B cell (primary cell): ENCODE measurements around the gene PRSS3. TPM values are rescaled to one million over a fixed set of nuclear protein-coding genes. Genes with fewer than 3 reads are reported as not detected.

Source experiments
- ATAC-seq: fragments of 200-7000 bp; cut with Tn5 transposase; one replicate; pipeline ENCODE4 v1.10.0; 2021; ENCODE audit warnings: low read depth, mild to moderate bottlenecking, moderate number of reproducible peaks, moderate library complexity
- CTCF ChIA-PET: fragments of 350-600 bp; sonication (Branson Sonifier 250); formaldehyde crosslinking; loops from one replicate; lab custom pipeline; 2021; ENCODE audit warnings: antibody characterized with exemption, inconsistent platforms; lab: Charles Lee
- POLR2A ChIA-PET: fragments of 350-600 bp; sonication (Branson Sonifier 250); formaldehyde crosslinking; loops from one replicate; lab custom pipeline; 2021; ENCODE audit warnings: antibody characterized with exemption; lab: Charles Lee
- DNase-seq: peaks from one replicate; pipeline ENCODE4 v3.0.0; 2013
- H2AFZ ChIP-seq: 2 replicates; pipeline ENCODE4 v1.6.1; 2012; ENCODE audit warnings: mild to moderate bottlenecking, low read depth, low read length; ENCODE audit not compliant: insufficient read depth, poor library complexity, severe bottlenecking
- H3K27ac ChIP-seq, 2 donors: 1 replicate in 1 of 2; 2 replicates in 1 of 2; pipeline ENCODE4 v1.5.1; 2012 to 2013; ENCODE audit warnings: low read length in 2 of 2, mild to moderate bottlenecking in 2 of 2, moderate library complexity in 1 of 2
- H3K27me3 ChIP-seq, 4 experiments: fragments of 200-600 bp in 1 of 4; sonication (generic) in 1 of 4; replicated peaks in 1 of 4; 1 replicate in 2 of 4; 2 replicates in 2 of 4; pipeline versions ENCODE4 v1.6.1 to v1.7.0; 2013 to 2016; ENCODE audit warnings: low read length in 3 of 4, mild to moderate bottlenecking in 2 of 4, mixed read lengths in 1 of 4, moderate library complexity in 1 of 4; ENCODE audit not compliant: insufficient read depth in 4 of 4, control insufficient read depth in 3 of 4; ENCODE audit errors: control extremely low read depth in 1 of 4
- H3K36me3 ChIP-seq, 2 experiments: replicated peaks in 1 of 2; 1 replicate in 1 of 2; 2 replicates in 1 of 2; pipeline versions ENCODE4 v1.6.1 to v1.7.1; 2013; ENCODE audit warnings: low read length in 1 of 2; ENCODE audit not compliant: insufficient read depth in 2 of 2, control insufficient read depth in 1 of 2; ENCODE audit errors: control extremely low read depth in 1 of 2, extremely low read depth in 1 of 2
- H3K4me1 ChIP-seq, 2 donors: fragments of 200-600 bp in 1 of 2; sonication (generic) in 1 of 2; 1 replicate in 1 of 2; 2 replicates in 1 of 2; pipeline versions ENCODE4 v1.5.1 to v1.6.1; 2013 to 2017; ENCODE audit warnings: low read length in 2 of 2; ENCODE audit not compliant: control insufficient read depth in 2 of 2, insufficient read depth in 2 of 2
- H3K4me2 ChIP-seq: replicated peaks from 2 replicates; pipeline ENCODE3; 2012; ENCODE audit warnings: mild to moderate bottlenecking, low read depth, low read length; ENCODE audit not compliant: poor library complexity, severe bottlenecking
- H3K4me3 ChIP-seq, 5 experiments: fragments of 200-600 bp in 1 of 5; sonication (generic) in 1 of 5; 1 replicate in 3 of 5; 2 replicates in 2 of 5; pipeline versions ENCODE4 v1.5.1 to v1.7.0; 2011 to 2016; ENCODE audit warnings: low read length in 4 of 5, mild to moderate bottlenecking in 4 of 5, low read depth in 2 of 5, control low read depth in 1 of 5, moderate library complexity in 1 of 5; ENCODE audit not compliant: insufficient read depth in 1 of 5; ENCODE audit errors: control extremely low read depth in 1 of 5, extremely low read depth in 1 of 5
- H3K79me2 ChIP-seq: fragments of 200-600 bp; sonication (generic); one replicate; pipeline ENCODE4 v1.6.0; 2016; ENCODE audit warnings: low read length; ENCODE audit not compliant: control insufficient read depth, insufficient read depth
- H3K9ac ChIP-seq: fragments of 200-600 bp; sonication (generic); 2 replicates; pipeline ENCODE4 v1.6.1; 2017; ENCODE audit warnings: mild to moderate bottlenecking, low read length, moderate library complexity
- H3K9me3 ChIP-seq, 3 donors: one replicate each; pipeline versions ENCODE4 v1.6.1 to v1.7.1; 2013; ENCODE audit warnings: low read length in 2 of 3; ENCODE audit not compliant: control insufficient read depth in 2 of 3, insufficient read depth in 1 of 3; ENCODE audit errors: control extremely low read depth in 1 of 3
- H4K20me1 ChIP-seq: 2 replicates; pipeline ENCODE4 v1.6.0; 2012; ENCODE audit warnings: mild to moderate bottlenecking, low read length; ENCODE audit not compliant: insufficient read depth, control insufficient read depth, poor library complexity, severe bottlenecking
- H3K27ac Mint-ChIP-seq: one replicate; pipeline ENCODE4 v1.8.0; 2021; ENCODE audit warnings: mixed read lengths
- H3K27me3 Mint-ChIP-seq: one replicate; pipeline ENCODE4 v1.8.0; 2021; ENCODE audit warnings: mixed read lengths
- H3K4me1 Mint-ChIP-seq: one replicate; pipeline ENCODE4 v1.8.0; 2021; ENCODE audit warnings: mixed read lengths
- H3K4me3 Mint-ChIP-seq: one replicate; pipeline ENCODE4 v1.8.0; 2021; ENCODE audit warnings: mixed read lengths
- H3K9me3 Mint-ChIP-seq: one replicate; pipeline ENCODE4 v1.8.0; 2022; ENCODE audit warnings: mixed read lengths; ENCODE audit not compliant: insufficient read depth
- EZH2 ChIP-seq: IDR thresholded peaks from 2 replicates; pipeline ENCODE4 v1.6.1; 2012; ENCODE audit warnings: borderline replicate concordance, low read depth, mild to moderate bottlenecking, moderate library complexity, low read length; ENCODE audit not compliant: insufficient read depth, poor library complexity, severe bottlenecking
- WGBS: methylation state at CpG from one replicate; pipeline ENCODE4 v1.1.5; 2013; ENCODE audit warnings: missing lambda C conversion rate; ENCODE audit not compliant: insufficient coverage; 5-methylcytosine and 5-hydroxymethylcytosine counted together
- intact Hi-C: fragments of 100-400 bp; cut with micrococcal nuclease; formaldehyde crosslinking; loops from one replicate; pipeline ENCODE4 v1.10.0; 2022
- polyA plus RNA-seq: library from polyadenylated mRNA; depleted of rRNA; stranded (reverse); fragments of >200 nt; gene quantifications from 2 replicates; pipeline ENCODE4 v1.2.3, GENCODE V29; 2012
- total RNA-seq, 2 donors: library from RNA; stranded (reverse); fragments of 120-200 nt in 1 of 2; gene quantifications; 1 replicate in 1 of 2; 2 replicates in 1 of 2; pipeline versions ENCODE4 v1.2.3 to v1.2.4, GENCODE V29; 2013 to 2022
- TF ChIP-seq, protein P1 (sequence below): fragments of 200-600 bp; IDR thresholded peaks from one replicate; pipeline ENCODE4 v1.8.0; 2022; ENCODE audit warnings: antibody characterized with exemption, mild to moderate bottlenecking

Gene PRSS3
- total and polyA plus RNA-seq, 2 donors (not counting 1 experiment from before 2014, with no cell fraction given) = not detected

DNA sequence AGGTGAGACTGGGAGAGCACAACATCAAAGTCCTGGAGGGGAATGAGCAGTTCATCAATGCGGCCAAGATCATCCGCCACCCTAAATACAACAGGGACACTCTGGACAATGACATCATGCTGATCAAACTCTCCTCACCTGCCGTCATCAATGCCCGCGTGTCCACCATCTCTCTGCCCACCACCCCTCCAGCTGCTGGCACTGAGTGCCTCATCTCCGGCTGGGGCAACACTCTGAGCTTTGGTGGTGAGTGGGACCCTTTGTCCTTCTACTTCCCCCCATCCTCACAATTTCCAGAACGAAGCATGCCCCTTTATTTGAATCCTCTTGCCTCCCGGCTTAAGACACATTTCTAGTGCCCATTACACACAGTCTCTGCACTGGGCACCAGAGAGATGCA, 2.5 kb downstream of the PRSS3 start:
- no peak overlapping the region for H3K4me2 ChIP-seq

DNA sequence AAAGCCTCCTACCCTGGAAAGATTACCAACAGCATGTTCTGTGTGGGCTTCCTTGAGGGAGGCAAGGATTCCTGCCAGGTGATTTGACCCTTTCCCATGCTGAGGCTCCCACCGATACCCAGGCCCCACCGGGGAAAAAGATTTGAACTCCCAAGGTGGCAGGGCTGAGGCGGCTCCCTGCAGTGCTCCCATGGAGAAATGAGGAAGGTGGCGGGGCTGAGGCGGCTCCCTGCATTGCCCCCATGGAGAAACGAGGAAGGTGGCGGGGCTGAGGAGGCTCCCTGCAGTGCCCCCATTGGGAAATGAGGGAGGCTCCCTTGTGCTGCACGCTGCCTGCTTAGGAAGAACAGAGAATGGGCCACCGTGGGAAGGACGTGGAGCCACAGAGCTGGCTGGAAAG, 3.2 kb downstream of the PRSS3 start:
- H3K27ac Mint-ChIP-seq = no peak overlapping the region
- Histone ChIP-seq H3K79me2 (no peaks in the 10 kb centered on the region), H3K4me2 (no peak overlapping the region), H3K4me1 (no peaks in the 10 kb centered on the region), H3K9ac (no peak overlapping the region), H3K4me3 (no peak overlapping the region), H3K9me3 (peaks cover 0 to 5% (median 0%) of the 10 kb centered on the region in 3 donors), H3K27ac (no peak overlapping the region), H4K20me1 (no peaks in the 10 kb centered on the region), H3K27me3 (peaks cover 0 to 10% (median 4%) of the 10 kb centered on the region in 4 experiments), H3K36me3 (no peaks in the 10 kb centered on the region), H2AFZ (no peak overlapping the region)
- no peaks in the 10 kb centered on the region for H3K9me3 Mint-ChIP-seq
- H3K4me1 Mint-ChIP-seq = no peaks in the 10 kb centered on the region
- peaks cover 39% of the 10 kb centered on the region for H3K27me3 Mint-ChIP-seq
- ChIA-PET CTCF (no interaction called here), POLR2A (no interaction called here)
- no peak for DNase-seq
- H3K4me3 Mint-ChIP-seq = no peak overlapping the region
- TF ChIP-seq, protein P1, sequence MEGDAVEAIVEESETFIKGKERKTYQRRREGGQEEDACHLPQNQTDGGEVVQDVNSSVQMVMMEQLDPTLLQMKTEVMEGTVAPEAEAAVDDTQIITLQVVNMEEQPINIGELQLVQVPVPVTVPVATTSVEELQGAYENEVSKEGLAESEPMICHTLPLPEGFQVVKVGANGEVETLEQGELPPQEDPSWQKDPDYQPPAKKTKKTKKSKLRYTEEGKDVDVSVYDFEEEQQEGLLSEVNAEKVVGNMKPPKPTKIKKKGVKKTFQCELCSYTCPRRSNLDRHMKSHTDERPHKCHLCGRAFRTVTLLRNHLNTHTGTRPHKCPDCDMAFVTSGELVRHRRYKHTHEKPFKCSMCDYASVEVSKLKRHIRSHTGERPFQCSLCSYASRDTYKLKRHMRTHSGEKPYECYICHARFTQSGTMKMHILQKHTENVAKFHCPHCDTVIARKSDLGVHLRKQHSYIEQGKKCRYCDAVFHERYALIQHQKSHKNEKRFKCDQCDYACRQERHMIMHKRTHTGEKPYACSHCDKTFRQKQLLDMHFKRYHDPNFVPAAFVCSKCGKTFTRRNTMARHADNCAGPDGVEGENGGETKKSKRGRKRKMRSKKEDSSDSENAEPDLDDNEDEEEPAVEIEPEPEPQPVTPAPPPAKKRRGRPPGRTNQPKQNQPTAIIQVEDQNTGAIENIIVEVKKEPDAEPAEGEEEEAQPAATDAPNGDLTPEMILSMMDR = no peak
- no peak for TF ChIP-seq EZH2
- ATAC-seq = no peak
- intact Hi-C loops = no loop called here
- 93% methylated on average over 7 of the region's 10 CpGs for WGBS

More for the DNA sequence above, 2.5 kb downstream of the PRSS3 start:
- Histone ChIP-seq H3K9me3 (peaks cover 0 to 5% (median 0%) of the 10 kb centered on the region in 3 donors), H3K79me2 (no peaks in the 10 kb centered on the region), H3K4me1 (no peaks in the 10 kb centered on the region), H3K27me3 (peaks cover 0 to 10% (median 4%) of the 10 kb centered on the region in 4 experiments), H3K27ac (no peak overlapping the region), H4K20me1 (no peaks in the 10 kb centered on the region), H3K4me3 (no peak overlapping the region), H3K36me3 (no peaks in the 10 kb centered on the region), H3K9ac (no peak overlapping the region), H2AFZ (no peak overlapping the region)
- no peak for ATAC-seq
- no peaks in the 10 kb centered on the region for H3K4me1 Mint-ChIP-seq
- H3K27ac Mint-ChIP-seq = no peak overlapping the region
- no peaks in the 10 kb centered on the region for H3K9me3 Mint-ChIP-seq
- CTCF ChIA-PET = no interaction called here
- POLR2A ChIA-PET = no interaction called here
- intact Hi-C loops = no loop called here
- WGBS = 87% methylated on average over 8 of the region's 8 CpGs
- DNase-seq = no peak
- no peak overlapping the region for H3K4me3 Mint-ChIP-seq
- H3K27me3 Mint-ChIP-seq = peaks cover 39% of the 10 kb centered on the region
- TF ChIP-seq EZH2 = no peak
- TF ChIP-seq, protein P1 = no peak
